Thyroid gland (tissue), 4 donors: Measurements from ENCODE around the gene ACAP2.

Experiments used
- CTCF ChIP-seq, 6 experiments: fragments of 200-600 bp in 3 of 6; fragments of 450-650 bp in 3 of 6; sonication (generic) in 3 of 6; IDR thresholded peaks; one replicate each; pipeline ENCODE4 v1.5.1; 2016 to 2019; ENCODE audit warnings: antibody characterized with exemption in 6 of 6, mild to moderate bottlenecking in 2 of 6, inconsistent platforms in 1 of 6, moderate library complexity in 1 of 6
- POLR2A ChIP-seq, 2 donors: fragments of 450-650 bp; IDR thresholded peaks; one replicate each; pipeline ENCODE4 v1.6.1; 2017; ENCODE audit warnings: antibody characterized with exemption in 2 of 2, mild to moderate bottlenecking in 2 of 2, moderate library complexity in 1 of 2

GRCh38 chr3:195268576-195269309, 174.1 kb downstream of the ACAP2 start:
- TF ChIP-seq CTCF (IDR thresholded peaks at IDR 0.05) (no peak), POLR2A (IDR thresholded peaks at IDR 0.05) (no peak)
